Esophagus muscularis mucosa (tissue), 4 donors: ENCODE results near the gene PHAF1. TPM values are rescaled to one million over a fixed set of nuclear protein-coding genes. Genes with fewer than 3 reads are reported as not detected.

Source experiments
- total RNA-seq, 4 donors: library from RNA; depleted of rRNA; stranded (reverse); fragments of >200 nt; gene quantifications; one replicate each; pipeline versions ENCODE4 v1.1.0 to v1.2.1, GENCODE V29; 2016

The PHAF1 gene
- total RNA-seq, 4 donors from 2014 or later: 11.4 to 23.7 (median 17.1) TPM

Other genes with a start within 250 kb of the PHAF1 start
- gene PDP2, start 229.4 kb upstream of the PHAF1 start, total RNA-seq: 1 to 10 TPM; 5.5 to 9.3 (median 7.6) TPM
- under 1 TPM in 1 of 4 donors, not detected in 3; 0.52 TPM for gene CDH16, start 191.1 kb upstream of the PHAF1 start, total RNA-seq
- gene RRAD, start 184.4 kb upstream of the PHAF1 start, total RNA-seq: 10 to 100 TPM; 36.4 to 64.9 (median 55.4) TPM
- gene CIAO2B, start 175.5 kb upstream of the PHAF1 start, total RNA-seq: 100 to 1,000 TPM in 1 of 4 donors, 10 to 100 TPM in 3; 83.1 to 101 (median 95.5) TPM
- 10 to 100 TPM; 22.0 to 29.7 (median 26.8) TPM for gene CES2, start 174.4 kb upstream of the PHAF1 start, total RNA-seq
- gene CES3, start 148.7 kb upstream of the PHAF1 start, total RNA-seq: under 1 TPM in 3 of 4 donors, not detected in 1; 0.23 to 0.42 (median 0.33) TPM
- 1 to 10 TPM; 2.7 to 4.0 (median 3.3) TPM for gene CES4A, start 121.4 kb upstream of the PHAF1 start, total RNA-seq
- 10 to 100 TPM; 20.6 to 39.8 (median 30.6) TPM for gene CBFB, start 80.8 kb upstream of the PHAF1 start, total RNA-seq
- gene B3GNT9, start 41.1 kb downstream of the PHAF1 start, total RNA-seq: 10 to 100 TPM; 17.4 to 26.1 (median 19.2) TPM
- 10 to 100 TPM; 26.6 to 53.4 (median 42.7) TPM for gene TRADD, start 50.0 kb downstream of the PHAF1 start, total RNA-seq
- 10 to 100 TPM; 10.3 to 22.1 (median 15.1) TPM for gene FBXL8, start 50.0 kb downstream of the PHAF1 start, total RNA-seq
- gene HSF4, start 54.8 kb downstream of the PHAF1 start, total RNA-seq: 10 to 100 TPM; 27.3 to 61.9 (median 41.1) TPM
- 10 to 100 TPM; 40.6 to 58.2 (median 45.4) TPM for gene NOL3, start 60.6 kb downstream of the PHAF1 start, total RNA-seq
- 10 to 100 TPM in 2 of 4 donors, 1 to 10 TPM in 2; 7.8 to 17.7 (median 11.2) TPM for gene MATCAP1, start 74.0 kb downstream of the PHAF1 start, total RNA-seq
- 1 to 10 TPM; 1.2 to 4.0 (median 2.1) TPM for gene EXOC3L1, start 80.2 kb downstream of the PHAF1 start, total RNA-seq
- gene E2F4, start 82.2 kb downstream of the PHAF1 start, total RNA-seq: 10 to 100 TPM; 54.8 to 96.9 (median 93.1) TPM
- under 1 TPM; 0.33 to 0.83 (median 0.60) TPM for gene ELMO3, start 89.2 kb downstream of the PHAF1 start, total RNA-seq
- 10 to 100 TPM; 19.5 to 26.7 (median 23.8) TPM for gene TMEM208, start 117.2 kb downstream of the PHAF1 start, total RNA-seq
- 10 to 100 TPM in 2 of 4 donors, 1 to 10 TPM in 2; 8.0 to 15.6 (median 10.0) TPM for gene FHOD1, start 137.5 kb downstream of the PHAF1 start, total RNA-seq
- under 1 TPM; 0.13 to 0.69 (median 0.37) TPM for gene SLC9A5, start 139.0 kb downstream of the PHAF1 start, total RNA-seq
- gene PLEKHG4, start 169.6 kb downstream of the PHAF1 start, total RNA-seq: 1 to 10 TPM; 3.0 to 8.7 (median 3.2) TPM
- not detected for gene KCTD19, start 216.8 kb downstream of the PHAF1 start, total RNA-seq
- gene LRRC36, start 216.9 kb downstream of the PHAF1 start, total RNA-seq: under 1 TPM in 1 of 4 donors, not detected in 3; 0.33 TPM